Activated naive CD8-positive, alpha-beta T cell treated with anti-CD3 and anti-CD28 coated beads for 36 hours (primary cell): ENCODE results near the gene PROSER3. TPM values are rescaled to one million over a fixed set of nuclear protein-coding genes. Genes with fewer than 3 reads are reported as not detected.
A peak's percentile ranks its signal among the peaks of the same experiment; 100 is the strongest.

Source experiments
- DNase-seq: peaks from one replicate; pipeline ENCODE4 v3.0.0; 2021
- H3K27ac Mint-ChIP-seq: one replicate; pipeline ENCODE4 v1.8.0; 2022; ENCODE audit warnings: mild to moderate bottlenecking, moderate library complexity, mixed read lengths
- H3K27me3 Mint-ChIP-seq: one replicate; pipeline ENCODE4 v1.8.0; 2022; ENCODE audit warnings: mild to moderate bottlenecking, mixed read lengths
- H3K36me3 Mint-ChIP-seq: one replicate; pipeline ENCODE4 v1.8.0; 2021; ENCODE audit warnings: mild to moderate bottlenecking, mixed read lengths
- H3K4me1 Mint-ChIP-seq: one replicate; pipeline ENCODE4 v1.8.0; 2021; ENCODE audit warnings: mixed read lengths
- H3K4me3 Mint-ChIP-seq: one replicate; pipeline ENCODE4 v1.8.0; 2022; ENCODE audit warnings: mild to moderate bottlenecking, moderate library complexity, mixed read lengths
- H3K9me3 Mint-ChIP-seq: one replicate; pipeline ENCODE4 v1.8.0; 2022; ENCODE audit warnings: mixed read lengths
- total RNA-seq, 2 experiments: library from RNA; stranded (reverse); gene quantifications; one replicate each; pipeline ENCODE4 v1.2.3, GENCODE V29; 2021

Gene PROSER3
- total RNA-seq, 2 experiments from 2014 or later = 29.9 to 33.3 TPM

DNA sequence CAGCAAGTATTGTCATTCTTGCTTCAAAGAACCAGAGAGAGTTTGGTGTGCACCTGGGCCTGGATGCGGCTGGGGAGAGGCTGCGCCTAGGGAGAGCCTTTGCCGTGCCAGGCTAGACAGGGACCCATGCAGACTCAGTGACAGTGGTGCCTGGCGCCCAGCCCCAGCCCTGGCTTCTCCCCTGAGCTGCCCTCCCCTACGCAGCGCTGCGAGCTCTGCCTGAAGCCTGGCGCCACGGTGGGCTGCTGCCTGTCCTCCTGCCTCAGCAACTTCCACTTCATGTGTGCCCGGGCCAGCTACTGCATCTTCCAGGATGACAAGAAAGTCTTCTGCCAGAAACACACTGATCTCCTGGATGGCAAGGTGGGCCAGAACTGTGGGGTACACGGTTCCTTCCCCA, 28.2 kb upstream of the PROSER3 start:
- Mint-ChIP-seq H3K36me3 (peaks cover 31% of the 10 kb centered on the region), H3K27ac (no peak overlapping the region), H3K9me3 (no peaks in the 10 kb centered on the region), H3K27me3 (no peaks in the 10 kb centered on the region), H3K4me1 (peaks cover under 1% of the 10 kb centered on the region), H3K4me3 (no peak overlapping the region)
- DNase-seq = no peak

DNA sequence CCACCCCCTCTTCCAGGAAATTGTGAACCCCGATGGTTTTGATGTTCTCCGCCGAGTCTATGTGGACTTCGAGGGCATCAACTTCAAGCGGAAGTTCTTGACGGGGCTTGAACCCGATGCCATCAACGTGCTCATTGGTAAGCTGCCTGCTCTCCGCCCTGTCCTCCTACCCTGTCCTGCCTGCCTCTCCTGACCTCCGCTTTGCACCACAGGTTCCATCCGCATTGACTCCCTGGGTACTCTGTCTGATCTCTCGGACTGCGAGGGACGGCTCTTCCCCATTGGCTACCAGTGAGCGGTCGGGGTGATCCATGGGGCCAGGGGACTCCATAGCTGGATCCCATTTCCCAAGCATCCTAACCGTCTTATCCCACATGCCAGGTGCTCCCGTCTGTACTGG, 27.6 kb upstream of the PROSER3 start:
- no peaks in the 10 kb centered on the region for H3K27me3 Mint-ChIP-seq
- no peak for DNase-seq
- peak overlapping the region; percentile 2 for H3K27ac Mint-ChIP-seq
- peaks cover 30% of the 10 kb centered on the region for H3K36me3 Mint-ChIP-seq
- peaks cover 2% of the 10 kb centered on the region for H3K4me1 Mint-ChIP-seq
- no peak overlapping the region for H3K4me3 Mint-ChIP-seq
- H3K9me3 Mint-ChIP-seq = no peaks in the 10 kb centered on the region

DNA sequence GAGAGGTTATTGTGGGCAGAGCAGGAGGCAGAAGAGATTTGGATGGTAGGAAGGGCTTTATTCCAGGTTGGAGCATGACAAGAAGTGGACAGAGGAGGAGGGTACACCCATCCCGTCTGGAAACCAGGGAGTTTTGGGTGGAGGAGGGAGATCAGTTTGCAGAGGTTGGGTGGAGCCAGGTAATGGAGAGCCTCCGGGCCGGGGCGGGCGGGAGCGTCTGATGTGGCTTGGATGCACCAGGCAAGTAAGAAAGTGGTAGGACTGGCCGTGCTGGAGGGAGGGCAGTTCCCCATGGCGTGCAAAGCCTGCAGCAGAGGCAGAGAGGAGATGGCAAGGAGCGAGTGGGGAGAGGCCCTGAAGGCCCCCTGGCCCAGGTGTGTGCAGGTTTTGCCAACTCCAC, 26.6 kb upstream of the PROSER3 start:
- no peak for DNase-seq
- no peaks in the 10 kb centered on the region for H3K27me3 Mint-ChIP-seq
- H3K9me3 Mint-ChIP-seq = no peaks in the 10 kb centered on the region
- H3K36me3 Mint-ChIP-seq = peaks cover 24% of the 10 kb centered on the region
- H3K4me3 Mint-ChIP-seq = no peak overlapping the region
- H3K4me1 Mint-ChIP-seq = peaks cover 4% of the 10 kb centered on the region
- H3K27ac Mint-ChIP-seq = no peak overlapping the region

DNA sequence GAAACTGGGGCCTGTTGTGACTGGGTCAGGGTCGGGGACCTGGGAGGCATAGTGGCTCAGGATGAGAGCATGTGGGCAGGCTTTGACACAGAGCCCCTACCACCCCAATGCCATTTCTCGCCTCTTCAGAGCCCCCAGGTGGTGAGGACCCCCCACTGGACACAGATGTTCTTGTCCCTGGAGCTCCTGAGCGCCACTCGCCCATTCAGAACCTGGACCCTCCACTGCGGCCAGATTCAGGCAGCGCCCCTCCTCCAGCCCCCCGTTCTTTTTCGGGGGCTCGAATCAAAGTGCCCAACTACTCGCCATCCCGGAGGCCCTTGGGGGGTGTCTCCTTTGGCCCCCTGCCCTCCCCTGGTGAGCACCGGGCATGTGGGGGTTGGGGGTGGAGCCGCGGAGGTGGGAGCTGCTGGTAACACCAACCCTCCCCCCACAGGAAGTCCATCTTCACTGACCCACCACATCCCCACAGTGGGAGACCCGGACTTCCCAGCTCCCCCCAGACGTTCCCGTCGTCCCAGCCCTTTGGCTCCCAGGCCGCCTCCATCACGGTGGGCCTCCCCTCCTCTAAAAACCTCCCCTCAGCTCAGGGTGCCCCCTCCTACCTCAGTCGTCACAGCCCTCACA, 26.1 kb upstream of the PROSER3 start:
- Mint-ChIP-seq H3K9me3 (no peaks in the 10 kb centered on the region), H3K4me1 (peaks cover 7% of the 10 kb centered on the region), H3K36me3 (peaks cover 24% of the 10 kb centered on the region), H3K27ac (no peak overlapping the region), H3K27me3 (no peaks in the 10 kb centered on the region), H3K4me3 (no peak overlapping the region)
- DNase-seq = no peak

DNA sequence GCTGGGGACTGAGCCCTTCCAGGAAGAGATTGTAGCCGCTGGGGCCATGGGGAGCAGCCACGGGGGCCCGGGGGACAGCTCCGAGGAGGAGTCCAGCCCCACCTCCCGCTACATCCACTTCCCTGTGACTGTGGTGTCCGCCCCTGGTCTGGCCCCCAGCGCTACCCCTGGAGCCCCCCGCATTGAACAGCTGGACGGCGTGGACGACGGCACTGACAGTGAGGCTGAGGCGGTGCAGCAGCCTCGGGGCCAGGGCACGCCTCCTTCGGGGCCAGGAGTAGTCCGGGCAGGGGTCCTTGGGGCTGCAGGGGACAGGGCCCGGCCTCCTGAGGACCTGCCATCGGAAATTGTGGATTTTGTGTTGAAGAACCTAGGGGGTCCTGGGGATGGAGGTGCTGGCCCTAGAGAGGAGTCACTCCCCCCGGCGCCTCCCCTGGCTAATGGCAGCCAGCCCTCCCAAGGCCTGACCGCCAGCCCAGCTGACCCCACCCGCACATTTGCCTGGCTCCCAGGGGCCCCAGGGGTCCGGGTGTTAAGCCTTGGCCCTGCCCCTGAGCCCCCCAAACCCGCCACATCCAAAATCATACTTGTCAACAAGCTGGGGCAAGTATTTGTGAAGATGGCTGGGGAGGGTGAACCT, 25.3 kb upstream of the PROSER3 start:
- Mint-ChIP-seq H3K9me3 (no peaks in the 10 kb centered on the region), H3K4me1 (peaks cover 12% of the 10 kb centered on the region), H3K36me3 (peaks cover 26% of the 10 kb centered on the region), H3K27me3 (no peaks in the 10 kb centered on the region), H3K4me3 (no peak overlapping the region), H3K27ac (no peak overlapping the region)
- no peak for DNase-seq

DNA sequence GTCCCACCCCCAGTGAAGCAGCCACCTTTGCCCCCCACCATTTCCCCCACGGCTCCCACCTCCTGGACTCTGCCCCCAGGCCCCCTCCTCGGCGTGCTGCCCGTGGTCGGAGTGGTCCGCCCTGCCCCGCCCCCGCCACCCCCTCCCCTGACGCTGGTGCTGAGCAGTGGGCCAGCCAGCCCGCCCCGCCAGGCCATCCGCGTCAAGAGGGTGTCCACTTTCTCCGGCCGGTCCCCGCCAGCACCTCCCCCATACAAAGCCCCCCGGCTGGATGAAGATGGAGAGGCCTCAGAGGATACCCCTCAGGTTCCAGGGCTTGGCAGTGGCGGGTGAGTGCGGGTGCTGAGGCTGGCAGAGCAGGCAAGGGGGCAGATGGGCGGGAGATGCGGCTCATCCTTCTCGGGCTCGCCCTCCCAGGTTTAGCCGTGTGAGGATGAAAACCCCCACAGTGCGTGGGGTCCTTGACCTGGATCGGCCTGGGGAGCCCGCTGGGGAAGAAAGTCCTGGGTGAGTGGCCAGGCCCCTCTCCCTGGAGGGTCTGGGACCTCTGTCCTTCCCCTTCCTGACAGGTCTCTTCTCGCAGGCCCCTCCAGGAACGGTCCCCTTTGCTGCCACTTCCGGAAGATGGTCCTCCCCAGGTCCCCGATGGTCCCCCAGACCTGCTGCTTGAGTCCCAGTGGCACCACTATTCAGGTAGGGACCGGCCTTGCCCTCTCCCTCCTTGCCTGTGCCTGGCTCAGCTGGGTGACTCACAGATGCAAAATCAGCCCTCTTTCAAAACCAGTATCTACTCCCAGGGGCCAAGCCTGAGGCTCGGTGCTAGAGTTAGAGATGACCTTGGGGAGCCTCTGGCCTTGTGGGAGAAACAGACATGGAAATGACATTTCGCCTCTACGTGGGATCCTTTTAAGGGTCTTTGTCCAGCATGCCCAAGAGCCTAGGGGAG, 24.5 kb upstream of the PROSER3 start:
- no peak overlapping the region for H3K4me3 Mint-ChIP-seq
- DNase-seq = no peak
- peak overlapping the region; percentile 44 for H3K27ac Mint-ChIP-seq
- H3K36me3 Mint-ChIP-seq = peaks cover 24% of the 10 kb centered on the region
- no peaks in the 10 kb centered on the region for H3K27me3 Mint-ChIP-seq
- H3K4me1 Mint-ChIP-seq = peaks cover 12% of the 10 kb centered on the region
- no peaks in the 10 kb centered on the region for H3K9me3 Mint-ChIP-seq

DNA sequence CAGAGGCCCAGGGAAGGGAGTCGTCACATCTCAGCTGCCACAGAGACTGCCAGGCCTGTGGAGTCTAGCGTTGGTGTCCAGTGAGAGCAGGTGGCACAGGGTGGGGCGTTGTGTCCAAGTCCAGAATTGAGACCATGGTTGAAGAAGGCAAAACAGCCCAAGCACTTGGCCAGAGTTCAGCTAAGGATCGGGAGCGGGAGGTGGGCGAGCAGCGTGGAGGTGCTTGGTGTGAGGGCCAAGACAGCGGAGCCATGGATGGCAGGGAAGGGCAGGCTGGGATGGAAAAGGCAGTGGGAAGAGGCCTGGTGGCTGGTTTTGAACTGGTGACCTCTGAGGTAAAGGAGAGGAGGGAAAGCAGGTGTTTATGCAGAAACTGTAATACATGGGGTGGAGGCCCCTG, 23.7 kb upstream of the PROSER3 start:
- H3K27me3 Mint-ChIP-seq = no peaks in the 10 kb centered on the region
- peaks cover 26% of the 10 kb centered on the region for H3K36me3 Mint-ChIP-seq
- no peak overlapping the region for H3K4me3 Mint-ChIP-seq
- H3K27ac Mint-ChIP-seq = peak overlapping the region; percentile 44
- H3K4me1 Mint-ChIP-seq = peaks cover 14% of the 10 kb centered on the region
- DNase-seq = no peak
- H3K9me3 Mint-ChIP-seq = no peaks in the 10 kb centered on the region

DNA sequence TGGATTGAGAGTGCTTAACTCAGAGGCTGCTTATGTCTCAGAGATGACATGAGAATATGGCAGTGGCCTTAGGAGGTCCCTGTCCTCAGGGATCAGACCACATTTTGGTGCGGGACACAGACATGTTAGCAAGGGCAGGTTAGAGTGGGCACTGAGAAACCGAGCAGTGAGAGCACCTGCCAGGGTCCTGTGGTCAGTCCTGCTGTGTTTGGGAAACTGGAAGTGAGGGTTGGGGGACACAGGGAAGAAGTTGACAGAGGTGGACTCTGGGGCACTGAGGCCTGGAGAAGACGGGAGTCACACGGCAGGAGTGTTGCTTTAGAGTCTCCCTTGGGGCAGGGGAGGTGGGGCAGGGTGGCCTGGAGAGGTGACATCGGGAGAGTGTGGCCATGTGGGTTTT, 23.1 kb upstream of the PROSER3 start:
- Mint-ChIP-seq H3K27me3 (no peaks in the 10 kb centered on the region), H3K4me1 (peaks cover 18% of the 10 kb centered on the region), H3K4me3 (no peak overlapping the region), H3K36me3 (peaks cover 29% of the 10 kb centered on the region), H3K9me3 (no peaks in the 10 kb centered on the region), H3K27ac (peak overlapping the region; percentile 44)
- DNase-seq = no peak

DNA sequence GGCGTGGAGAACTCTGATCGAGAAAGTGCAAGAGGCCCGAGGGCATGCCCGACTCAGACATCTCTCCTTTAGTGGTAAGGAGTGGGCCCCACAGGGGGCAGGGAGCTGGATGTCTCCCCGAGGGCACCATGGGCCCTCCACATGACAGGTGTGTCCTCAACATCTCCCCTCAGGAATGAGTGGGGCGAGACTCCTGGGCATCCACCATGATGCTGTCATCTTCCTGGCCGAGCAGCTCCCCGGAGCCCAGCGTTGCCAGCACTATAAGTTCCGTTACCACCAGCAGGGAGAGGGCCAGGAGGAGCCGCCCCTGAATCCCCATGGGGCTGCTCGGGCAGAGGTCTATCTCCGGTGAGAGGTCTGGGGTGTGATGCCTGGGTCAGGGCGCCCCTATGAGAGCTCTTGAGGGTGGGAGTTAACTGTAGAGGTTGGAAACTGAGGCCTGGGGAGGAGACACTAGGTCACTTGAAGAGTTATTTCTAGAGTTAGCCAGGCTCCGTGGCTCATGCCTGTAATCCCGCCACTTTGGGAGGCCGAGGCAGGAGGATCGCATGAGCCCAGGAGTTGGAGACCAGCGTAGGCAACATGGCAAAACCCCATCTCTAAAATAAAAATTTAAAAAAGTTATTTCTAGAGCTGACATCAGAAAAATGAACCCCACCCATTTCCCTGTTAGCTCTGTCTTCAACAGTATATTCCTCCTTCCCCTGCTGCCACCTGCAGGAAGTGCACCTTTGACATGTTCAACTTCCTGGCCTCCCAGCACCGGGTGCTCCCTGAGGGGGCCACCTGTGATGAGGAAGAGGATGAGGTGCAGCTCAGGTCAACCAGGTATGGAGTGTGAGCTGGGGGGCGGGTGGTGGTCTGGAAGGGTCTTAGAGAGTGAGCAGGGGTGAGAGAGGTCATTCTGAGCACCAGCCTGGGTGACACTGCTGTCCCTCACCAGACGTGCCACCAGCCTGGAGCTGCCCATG, 20.8 kb upstream of the PROSER3 start:
- H3K4me3 Mint-ChIP-seq = no peak overlapping the region
- no peaks in the 10 kb centered on the region for H3K9me3 Mint-ChIP-seq
- peak; percentile 31 for DNase-seq
- H3K27ac Mint-ChIP-seq = peak overlapping the region; percentile 73
- H3K4me1 Mint-ChIP-seq = peaks cover 24% of the 10 kb centered on the region
- peaks cover 30% of the 10 kb centered on the region for H3K36me3 Mint-ChIP-seq
- H3K27me3 Mint-ChIP-seq = no peaks in the 10 kb centered on the region

DNA sequence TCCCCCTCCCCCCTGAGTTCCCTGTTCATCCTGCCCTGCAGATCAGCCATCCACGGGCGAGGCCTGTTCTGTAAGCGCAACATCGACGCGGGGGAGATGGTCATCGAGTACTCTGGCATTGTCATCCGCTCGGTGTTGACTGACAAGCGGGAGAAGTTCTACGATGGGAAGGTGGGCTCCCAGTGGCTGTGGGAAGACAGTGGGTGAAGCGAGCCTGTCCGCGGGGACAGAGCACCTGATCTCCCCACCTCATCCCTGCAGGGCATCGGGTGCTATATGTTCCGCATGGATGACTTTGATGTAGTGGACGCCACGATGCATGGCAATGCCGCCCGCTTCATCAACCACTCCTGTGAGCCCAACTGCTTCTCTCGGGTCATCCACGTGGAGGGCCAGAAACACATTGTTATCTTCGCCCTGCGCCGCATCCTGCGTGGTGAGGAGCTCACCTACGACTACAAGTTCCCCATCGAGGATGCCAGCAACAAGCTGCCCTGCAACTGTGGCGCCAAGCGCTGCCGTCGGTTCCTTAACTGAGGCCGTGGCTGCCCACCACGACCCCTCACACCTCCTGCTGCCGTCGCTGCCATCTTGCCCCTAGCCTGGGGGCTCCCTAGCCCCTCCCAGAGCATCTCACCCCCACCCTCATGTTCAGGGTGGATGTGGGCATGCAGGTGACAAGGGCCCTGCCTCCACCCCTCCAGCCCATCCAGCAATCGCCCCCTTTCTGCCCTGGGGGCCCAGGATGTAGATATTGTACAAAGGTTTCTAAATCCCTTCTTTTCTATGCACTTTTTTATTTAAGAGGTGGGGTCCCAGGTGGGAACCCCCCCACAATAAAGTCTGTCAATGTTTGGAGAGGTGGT, 19.7 kb upstream of the PROSER3 start:
- H3K27ac Mint-ChIP-seq = peak overlapping the region; percentile 50
- no peaks in the 10 kb centered on the region for H3K27me3 Mint-ChIP-seq
- no peaks in the 10 kb centered on the region for H3K9me3 Mint-ChIP-seq
- no peak for DNase-seq
- H3K36me3 Mint-ChIP-seq = peaks cover 39% of the 10 kb centered on the region
- peak overlapping the region; percentile 19 for H3K4me3 Mint-ChIP-seq
- H3K4me1 Mint-ChIP-seq = peaks cover 33% of the 10 kb centered on the region

DNA sequence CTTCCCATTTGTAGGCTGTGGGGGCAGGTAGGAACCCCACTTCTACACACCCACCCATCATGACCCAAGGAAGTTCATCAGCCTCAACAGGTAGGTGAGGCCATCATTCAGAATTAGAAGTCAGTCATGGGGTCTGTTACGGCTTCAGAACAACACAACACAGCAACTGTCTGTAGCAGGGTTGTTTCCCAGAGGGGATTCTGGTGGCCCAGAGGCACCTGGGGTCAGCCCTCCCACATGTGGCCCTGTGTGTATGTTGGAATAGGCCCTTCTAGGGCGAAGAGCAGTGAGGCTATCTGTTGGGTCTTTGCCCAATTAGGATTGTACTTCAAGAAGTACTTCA, 19.1 kb upstream of the PROSER3 start:
- H3K4me1 Mint-ChIP-seq = peaks cover 38% of the 10 kb centered on the region
- no peak for DNase-seq
- peaks cover 43% of the 10 kb centered on the region for H3K36me3 Mint-ChIP-seq
- peak overlapping the region; percentile 19 for H3K4me3 Mint-ChIP-seq
- no peaks in the 10 kb centered on the region for H3K27me3 Mint-ChIP-seq
- H3K9me3 Mint-ChIP-seq = no peaks in the 10 kb centered on the region
- peak overlapping the region; percentile 50 for H3K27ac Mint-ChIP-seq

DNA sequence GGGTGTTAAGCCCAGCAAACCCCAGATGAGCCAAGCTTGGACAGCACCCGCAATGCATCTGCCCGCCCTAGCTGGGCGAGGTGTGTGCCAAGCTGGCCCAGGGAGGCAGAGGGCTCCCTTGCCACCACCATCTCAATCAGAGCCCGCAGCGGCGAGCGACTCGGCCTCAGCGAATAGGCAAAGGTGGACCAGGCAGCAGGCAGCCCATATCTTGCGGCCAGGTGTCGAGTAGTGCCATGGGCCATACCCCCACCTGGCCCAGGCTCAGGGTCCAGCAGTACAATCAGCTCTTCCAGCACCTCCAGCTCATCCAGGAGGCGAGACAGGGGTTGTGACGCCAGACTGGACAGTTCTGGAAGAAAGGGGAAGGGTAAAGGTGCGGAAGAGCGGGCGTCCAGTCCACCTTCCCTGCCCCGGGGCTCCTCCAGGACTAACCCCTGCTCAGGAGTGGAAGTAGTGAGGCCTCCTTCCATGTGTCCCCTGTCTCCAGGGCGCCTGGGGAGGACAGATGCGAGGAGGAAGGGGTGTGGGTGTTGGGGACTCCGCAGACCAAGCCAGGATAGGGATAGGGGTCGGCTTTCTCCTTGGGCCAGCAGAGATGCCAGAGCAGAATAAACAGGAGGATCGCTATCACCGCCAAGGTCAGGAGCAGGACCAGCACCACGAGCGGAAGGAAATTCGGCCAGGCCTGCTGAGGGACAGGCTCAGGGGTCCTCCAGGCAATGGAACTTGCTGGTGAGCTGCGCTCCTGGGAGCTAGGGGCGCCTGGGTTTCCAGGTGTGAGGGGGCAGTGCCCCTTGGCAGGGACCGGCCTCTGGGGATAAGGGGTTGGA, 18.5 kb upstream of the PROSER3 start:
- Mint-ChIP-seq H3K4me3 (peak overlapping the region; percentile 85), H3K27ac (peak overlapping the region; percentile 16), H3K36me3 (peaks cover 45% of the 10 kb centered on the region), H3K9me3 (no peaks in the 10 kb centered on the region), H3K4me1 (peaks cover 44% of the 10 kb centered on the region), H3K27me3 (no peaks in the 10 kb centered on the region)
- no peak for DNase-seq

DNA sequence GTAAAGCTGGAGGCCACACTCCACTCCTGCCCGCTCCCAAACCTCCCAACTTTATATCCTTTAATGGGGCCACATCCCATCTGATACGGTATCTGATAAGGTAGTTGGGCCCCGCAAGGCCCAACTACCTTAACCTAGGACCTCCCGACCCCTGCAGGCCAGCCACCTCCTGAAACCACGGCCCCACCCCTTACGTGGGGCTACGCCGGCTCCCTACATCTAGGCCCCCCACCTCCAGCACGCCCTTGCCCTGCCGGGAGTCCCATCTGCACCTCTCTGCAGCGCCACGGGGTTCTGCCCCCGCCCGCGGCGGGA, 17.9 kb upstream of the PROSER3 start:
- H3K4me3 Mint-ChIP-seq = peak overlapping the region; percentile 85
- H3K36me3 Mint-ChIP-seq = peaks cover 43% of the 10 kb centered on the region

More for the DNA sequence above, 17.9 kb upstream of the PROSER3 start:
- Mint-ChIP-seq H3K4me1 (peaks cover 43% of the 10 kb centered on the region), H3K9me3 (no peaks in the 10 kb centered on the region), H3K27me3 (no peaks in the 10 kb centered on the region), H3K27ac (peak overlapping the region; percentile 96)
- DNase-seq = no peak
